ENCODE measurements around the gene ADCY6.

DNA sequence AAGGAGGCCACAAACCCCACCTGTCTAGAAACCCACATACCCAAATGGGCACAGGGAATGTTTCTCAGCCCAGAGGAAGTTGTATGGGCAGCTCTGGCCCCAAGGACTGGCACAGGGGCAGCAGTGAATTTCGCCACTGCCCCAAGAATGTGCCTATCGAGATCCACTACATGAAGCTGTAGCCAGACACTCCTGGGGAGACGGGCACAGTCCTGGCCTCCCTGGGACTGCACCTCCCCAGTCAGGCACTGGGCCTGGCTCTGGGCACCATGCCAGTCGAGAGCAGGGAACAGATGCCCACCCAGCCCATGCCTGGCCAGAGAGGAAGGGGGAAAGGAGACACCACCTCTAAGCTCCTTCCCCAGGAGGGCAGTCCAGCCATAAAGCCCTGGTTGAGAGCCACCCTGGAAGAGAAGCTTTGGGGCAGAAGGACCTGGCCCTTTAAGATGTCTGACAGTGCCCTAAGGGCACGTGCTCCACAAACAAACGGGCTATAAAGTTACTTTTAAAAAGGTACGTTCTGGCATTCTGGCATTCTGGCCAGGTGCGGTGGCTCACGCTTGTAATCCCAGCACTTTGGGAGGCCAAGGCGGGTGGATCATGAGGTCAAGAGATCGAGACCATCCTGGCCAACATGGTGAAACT, 8.4 kb downstream of the ADCY6 start:
- TF ChIP-seq, protein P1, sequence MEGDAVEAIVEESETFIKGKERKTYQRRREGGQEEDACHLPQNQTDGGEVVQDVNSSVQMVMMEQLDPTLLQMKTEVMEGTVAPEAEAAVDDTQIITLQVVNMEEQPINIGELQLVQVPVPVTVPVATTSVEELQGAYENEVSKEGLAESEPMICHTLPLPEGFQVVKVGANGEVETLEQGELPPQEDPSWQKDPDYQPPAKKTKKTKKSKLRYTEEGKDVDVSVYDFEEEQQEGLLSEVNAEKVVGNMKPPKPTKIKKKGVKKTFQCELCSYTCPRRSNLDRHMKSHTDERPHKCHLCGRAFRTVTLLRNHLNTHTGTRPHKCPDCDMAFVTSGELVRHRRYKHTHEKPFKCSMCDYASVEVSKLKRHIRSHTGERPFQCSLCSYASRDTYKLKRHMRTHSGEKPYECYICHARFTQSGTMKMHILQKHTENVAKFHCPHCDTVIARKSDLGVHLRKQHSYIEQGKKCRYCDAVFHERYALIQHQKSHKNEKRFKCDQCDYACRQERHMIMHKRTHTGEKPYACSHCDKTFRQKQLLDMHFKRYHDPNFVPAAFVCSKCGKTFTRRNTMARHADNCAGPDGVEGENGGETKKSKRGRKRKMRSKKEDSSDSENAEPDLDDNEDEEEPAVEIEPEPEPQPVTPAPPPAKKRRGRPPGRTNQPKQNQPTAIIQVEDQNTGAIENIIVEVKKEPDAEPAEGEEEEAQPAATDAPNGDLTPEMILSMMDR (IDR thresholded peaks at IDR 0.05; ENCODE audit: extremely low read depth in 1 of 2, insufficient read depth in 1 of 2, low read depth in 1 of 2, low read length in 2 of 2), result no peak
- no peak for TF ChIP-seq POLR2A (IDR thresholded peaks at IDR 0.05; ENCODE audit: low read depth, low read length)
- TF ChIP-seq, protein P2, sequence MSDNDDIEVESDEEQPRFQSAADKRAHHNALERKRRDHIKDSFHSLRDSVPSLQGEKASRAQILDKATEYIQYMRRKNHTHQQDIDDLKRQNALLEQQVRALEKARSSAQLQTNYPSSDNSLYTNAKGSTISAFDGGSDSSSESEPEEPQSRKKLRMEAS (IDR thresholded peaks at IDR 0.05; ENCODE audit: insufficient read depth, insufficient read length), result no peak
